ENCODE results near the gene OR10AG1.
A peak's percentile ranks its signal among the peaks of the same experiment; 100 is the strongest.

The OR10AG1 gene, protein sequence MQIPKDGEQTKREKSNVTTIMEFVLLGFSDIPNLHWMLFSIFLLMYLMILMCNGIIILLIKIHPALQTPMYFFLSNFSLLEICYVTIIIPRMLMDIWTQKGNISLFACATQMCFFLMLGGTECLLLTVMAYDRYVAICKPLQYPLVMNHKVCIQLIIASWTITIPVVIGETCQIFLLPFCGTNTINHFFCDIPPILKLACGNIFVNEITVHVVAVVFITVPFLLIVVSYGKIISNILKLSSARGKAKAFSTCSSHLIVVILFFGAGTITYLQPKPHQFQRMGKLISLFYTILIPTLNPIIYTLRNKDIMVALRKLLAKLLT

DNA sequence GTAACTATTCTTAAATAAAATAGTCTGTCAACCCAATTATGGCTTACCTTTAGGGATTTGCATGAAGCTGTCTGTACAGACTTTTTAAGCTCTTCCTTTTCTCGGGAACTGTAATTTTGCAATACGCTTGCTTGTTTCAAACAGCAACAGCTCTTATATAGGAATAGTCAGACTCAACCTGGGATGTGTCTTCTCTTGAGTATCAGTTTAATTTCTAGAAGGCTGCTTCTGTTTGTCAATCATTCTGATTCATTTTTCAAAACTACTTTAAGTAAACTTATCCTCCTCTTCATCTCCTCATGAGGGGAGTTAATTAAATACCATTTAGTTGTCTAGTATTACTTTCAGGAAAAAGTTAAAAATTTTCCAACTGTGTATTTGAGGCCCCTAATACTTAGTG lies at the start of gene OR10AG1:
TSS of gene OR10AG1 (minus strand) at position 101 of the 400 bp plus-strand sequence. CDS start at position 63, 38 bp downstream.
- DNase-seq, result no peak

DNA sequence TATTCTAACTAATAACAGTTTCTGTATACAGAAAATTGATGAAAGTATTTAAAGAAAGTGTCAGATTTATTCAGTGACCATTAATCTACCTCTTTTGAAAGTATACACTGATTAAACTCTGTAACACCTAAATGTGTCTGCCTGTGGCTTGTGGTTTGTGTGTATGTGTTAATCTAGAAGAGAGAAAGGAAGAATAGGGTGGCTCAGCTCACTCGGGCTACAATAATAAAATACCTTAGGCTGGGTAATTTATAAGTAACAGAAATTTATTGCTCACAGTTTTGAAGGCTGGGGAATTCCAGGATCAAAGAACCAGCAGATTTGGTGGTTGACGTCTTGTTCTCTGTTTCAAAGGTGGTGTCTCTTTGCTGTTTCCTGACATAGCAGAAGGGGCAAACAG lies 44.1 kb upstream of the OR10AG1 start:
- no peak for DNase-seq

DNA sequence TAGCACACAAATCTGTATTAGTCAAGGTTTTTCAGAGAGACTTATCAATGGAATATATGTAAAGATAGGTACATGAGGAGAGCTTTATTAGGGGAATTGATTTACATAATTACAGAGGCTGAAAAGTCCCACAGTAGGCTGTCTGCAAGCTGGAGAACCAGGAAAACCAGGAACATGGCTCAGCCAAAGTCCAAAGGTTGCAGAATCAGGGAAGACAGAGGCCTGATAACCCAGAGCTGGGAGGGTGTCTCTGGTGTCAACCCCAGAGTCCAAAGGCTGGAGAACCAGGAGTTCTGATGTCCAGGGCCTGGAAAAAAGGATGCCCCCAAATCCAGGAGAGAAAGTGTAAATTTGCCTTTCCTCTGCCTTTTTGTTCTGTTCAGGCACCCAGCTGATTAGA lies 41.0 kb upstream of the OR10AG1 start:
- DNase-seq, result no peak

DNA sequence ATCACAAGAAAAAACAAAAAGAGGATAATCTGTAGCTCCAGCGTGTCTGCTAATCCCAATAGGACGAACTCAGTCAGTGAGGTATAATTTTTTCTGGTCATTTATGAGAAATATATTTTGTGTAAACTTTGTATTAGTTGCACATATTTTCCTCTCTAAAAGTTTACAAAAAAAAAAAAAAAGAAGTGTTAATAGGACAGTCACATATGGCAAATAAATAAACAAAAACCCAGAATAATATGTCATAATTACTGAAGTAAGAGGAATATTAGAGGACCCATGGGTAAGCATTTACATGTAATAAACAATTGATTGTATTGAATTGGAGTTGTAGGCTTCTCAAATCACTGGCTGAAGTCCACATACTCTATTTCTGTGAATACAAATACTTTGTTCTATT lies 24.8 kb upstream of the OR10AG1 start, which contains the start of gene OR5F1:
TSS of gene OR5F1 (minus strand) at position 101 of the 400 bp plus-strand sequence. CDS start at position 101, 0 bp downstream.
- no peak for DNase-seq

DNA sequence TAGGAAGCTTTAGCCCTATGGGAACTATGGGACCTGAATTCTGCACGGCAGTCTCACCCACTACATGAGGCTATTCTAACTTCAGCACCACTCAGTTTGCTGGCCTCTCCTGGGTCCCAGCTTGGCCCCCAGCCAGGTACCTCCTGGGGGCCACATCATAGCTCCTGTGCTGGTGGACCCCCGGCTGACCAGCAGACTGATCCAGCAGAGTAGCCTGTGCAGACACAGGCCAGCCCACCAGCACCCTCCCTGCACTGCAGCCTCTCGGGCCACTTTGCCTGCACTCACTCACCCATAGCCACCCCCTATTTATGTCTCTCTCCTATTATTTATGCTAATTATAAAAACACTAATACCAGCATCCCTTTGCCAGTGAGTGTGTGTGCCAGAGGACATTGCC lies 1.2 kb upstream of the OR10AG1 start:
- DNase-seq, result no peak

DNA sequence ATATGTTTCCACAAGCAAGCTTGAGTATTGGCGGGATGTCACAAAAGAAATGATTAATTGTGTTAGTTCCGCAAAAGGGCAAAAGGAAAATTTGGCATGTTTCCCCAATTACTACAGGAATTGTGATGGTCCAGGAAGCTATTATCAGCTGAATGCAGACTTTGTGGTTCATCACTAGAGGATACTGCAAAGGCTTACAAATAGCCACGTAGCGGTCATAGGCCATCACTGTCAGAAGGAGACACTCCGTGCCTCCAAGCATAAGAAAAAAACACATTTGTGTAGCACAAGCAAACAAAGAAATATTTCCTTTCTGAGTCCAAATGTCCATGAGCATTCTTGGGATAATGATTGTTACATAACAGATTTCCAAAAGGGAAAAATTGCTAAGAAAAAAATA lies 1.8 kb downstream of the OR10AG1 start:
- no peak for DNase-seq

DNA sequence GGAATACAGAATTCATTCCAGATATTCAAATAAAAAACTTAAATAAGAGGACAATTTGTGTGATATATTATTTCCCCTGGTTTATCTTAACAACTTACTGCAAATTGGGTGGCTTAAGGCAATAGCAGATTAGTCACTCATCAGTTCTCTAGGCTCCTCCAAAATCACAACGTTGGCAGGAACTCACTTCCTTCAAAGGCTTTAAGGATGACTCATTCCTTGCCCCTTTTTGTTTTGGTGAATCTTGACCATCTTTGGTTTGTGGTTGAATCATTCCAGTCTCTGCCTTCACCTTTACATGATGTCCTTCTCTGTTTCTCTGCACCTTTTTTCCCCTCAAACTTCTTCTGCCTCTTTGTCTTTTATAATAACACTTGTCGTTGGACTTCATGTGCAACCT lies 3.4 kb downstream of the OR10AG1 start:
- DNase-seq, result no peak

DNA sequence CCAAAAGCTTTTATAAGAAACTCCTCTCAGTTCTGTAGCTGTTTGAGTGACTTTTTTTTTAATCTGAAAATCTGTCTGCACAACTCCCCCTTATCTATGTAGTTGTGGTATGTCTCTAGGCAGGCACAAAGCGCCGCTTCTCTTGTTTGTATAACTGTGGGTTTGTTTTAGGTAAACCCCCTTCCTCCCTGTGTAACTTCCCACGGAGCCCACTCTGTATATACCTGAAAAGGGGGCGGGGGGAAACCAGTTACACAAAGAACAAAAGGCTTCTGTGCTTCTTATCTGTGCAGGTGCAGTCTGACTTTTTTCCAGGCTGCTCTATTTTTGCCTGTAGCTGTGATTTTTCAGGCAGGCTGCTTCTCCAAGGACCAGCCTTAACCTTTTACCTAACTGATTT lies 13.2 kb downstream of the OR10AG1 start:
- no peak for DNase-seq

DNA sequence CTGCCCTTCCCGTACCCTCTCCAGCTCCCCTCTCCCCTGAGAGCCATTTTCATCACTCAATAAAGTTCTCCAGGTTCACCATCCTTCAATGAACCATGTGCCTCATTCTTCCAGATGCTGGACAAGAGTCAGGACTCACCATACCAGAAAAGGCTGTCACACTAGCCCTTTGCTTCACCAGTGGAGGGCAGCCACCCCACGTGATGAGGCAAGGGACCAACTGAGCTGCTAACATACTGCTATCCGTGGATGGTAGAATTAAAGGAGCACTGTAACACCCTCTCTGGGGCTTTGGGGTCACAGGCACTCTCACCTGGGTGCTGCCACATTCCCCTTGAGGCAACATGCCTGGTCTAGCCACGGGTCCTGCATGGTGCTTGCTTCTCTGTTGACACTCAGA lies 20.4 kb downstream of the OR10AG1 start:
- DNase-seq, result no peak

DNA sequence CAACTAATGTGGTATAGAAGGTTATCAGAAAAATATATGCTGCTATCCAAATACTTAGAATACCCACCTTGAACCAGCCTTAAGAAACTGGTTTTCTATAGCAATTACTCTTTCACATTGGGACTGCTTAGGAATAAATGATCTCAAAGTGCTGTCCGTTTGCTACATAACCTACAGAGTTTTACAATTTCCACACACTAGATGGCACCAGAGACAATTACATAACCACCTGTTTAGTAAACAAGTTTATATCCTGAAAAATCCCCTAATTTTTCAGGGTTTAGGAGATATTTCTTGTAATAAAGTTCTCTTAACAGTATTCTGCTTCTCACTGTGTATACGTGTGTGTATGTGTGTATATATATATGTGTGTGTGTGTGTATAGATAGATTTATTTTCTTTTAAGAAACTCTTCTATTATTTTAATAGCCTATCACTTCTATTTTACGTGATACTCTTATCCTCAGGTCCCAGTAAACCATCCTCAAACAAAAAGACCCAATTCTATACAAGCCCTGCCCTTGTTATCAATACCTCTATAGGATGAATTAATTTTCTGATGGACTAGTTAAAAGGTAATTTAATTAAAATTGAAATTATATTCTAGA lies 26.9 kb downstream of the OR10AG1 start:
- DNase-seq, result peak; percentile 13

DNA sequence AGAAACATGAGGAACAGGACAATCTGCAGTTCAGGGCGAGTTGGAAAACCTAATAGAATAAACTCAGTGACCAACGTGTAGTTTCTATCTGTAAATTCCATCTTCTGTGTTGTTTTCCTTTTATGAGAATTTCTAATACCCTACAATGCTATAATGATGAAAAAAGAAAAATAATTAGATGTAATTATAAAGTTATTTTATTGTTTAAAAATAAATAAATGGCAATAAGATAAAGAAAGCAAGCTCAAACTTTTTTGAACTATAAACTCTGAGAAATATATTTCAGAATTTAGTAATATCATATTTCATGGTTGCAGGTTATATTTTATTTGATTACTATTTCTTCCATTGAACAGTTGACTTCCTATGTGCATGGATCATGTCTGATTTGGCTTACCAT lies 33.4 kb downstream of the OR10AG1 start, which contains the start of gene OR5I1:
TSS of gene OR5I1 (minus strand) at position 101 of the 400 bp plus-strand sequence. CDS start at position 101, 0 bp downstream.
- no peak for DNase-seq

DNA sequence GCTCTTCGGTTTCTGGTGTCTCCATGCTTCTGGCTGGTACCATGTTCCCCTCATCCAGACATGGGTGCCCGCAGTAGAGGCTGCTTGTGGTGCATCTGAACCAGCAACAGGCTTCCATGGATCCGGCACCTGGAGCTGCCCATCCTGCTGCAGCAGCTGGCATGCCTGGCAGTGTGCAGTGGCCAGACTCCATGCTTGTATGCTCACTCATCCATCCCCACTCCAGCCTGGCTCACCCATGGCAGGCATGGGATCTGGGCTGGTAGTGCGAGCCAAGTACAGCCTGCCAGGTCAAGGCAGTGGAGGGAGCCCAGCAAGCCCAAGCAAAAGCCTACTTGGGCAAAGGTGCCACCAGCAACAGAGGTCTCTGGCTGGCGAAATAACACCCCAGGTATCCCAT lies 49.2 kb downstream of the OR10AG1 start:
- no peak for DNase-seq

Measured in activated CD4-positive, alpha-beta T cell treated with anti-CD3 and anti-CD28 coated beads, Interleukin-2, Interleukin-6, amounts not matched to agents 100 ng/mL and 50 ng/mL, durations not matched to agents 16 hours and 8 hours (primary cell).